Neural progenitor cell (in vitro differentiated cells): ENCODE results near the gene CNTNAP2.

Experiments
- EZH2 ChIP-seq: fragments of 200-600 bp; sonication (generic); IDR thresholded peaks from 2 replicates; pipeline ENCODE4 v1.6.1; 2017; ENCODE audit warnings: antibody characterized with exemption, mild to moderate bottlenecking, moderate library complexity
- EZH2phosphoT487 ChIP-seq: fragments of 200-600 bp; sonication (generic); IDR thresholded peaks from 2 replicates; pipeline ENCODE4 v1.6.1; 2017; ENCODE audit warnings: antibody characterized with exemption
- TF ChIP-seq, protein P1 (sequence below): fragments of 200-600 bp; sonication (generic); IDR thresholded peaks from 2 replicates; pipeline ENCODE4 v1.5.1; 2017; ENCODE audit warnings: antibody characterized with exemption, mild to moderate bottlenecking

DNA sequence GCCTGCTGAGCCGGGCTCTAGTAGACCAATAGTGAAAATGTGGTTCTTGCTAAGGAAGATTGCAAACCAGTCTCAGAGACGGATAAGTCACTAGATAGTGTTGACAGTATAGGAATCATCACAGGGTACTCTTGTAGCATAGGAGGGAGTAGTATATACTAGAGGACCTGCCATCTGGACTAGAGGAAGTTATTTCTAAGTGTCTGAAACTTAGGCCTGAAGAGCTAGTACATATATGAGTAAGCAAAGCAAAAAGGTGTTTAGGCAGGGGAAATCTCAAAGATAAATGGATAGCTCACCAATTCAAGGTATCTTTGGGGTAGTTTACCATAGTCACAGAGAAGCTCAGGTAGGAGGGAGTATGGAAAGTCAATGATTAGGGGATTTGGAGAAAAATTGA is 428.1 kb downstream of the CNTNAP2 start:
- TF ChIP-seq, protein P1, sequence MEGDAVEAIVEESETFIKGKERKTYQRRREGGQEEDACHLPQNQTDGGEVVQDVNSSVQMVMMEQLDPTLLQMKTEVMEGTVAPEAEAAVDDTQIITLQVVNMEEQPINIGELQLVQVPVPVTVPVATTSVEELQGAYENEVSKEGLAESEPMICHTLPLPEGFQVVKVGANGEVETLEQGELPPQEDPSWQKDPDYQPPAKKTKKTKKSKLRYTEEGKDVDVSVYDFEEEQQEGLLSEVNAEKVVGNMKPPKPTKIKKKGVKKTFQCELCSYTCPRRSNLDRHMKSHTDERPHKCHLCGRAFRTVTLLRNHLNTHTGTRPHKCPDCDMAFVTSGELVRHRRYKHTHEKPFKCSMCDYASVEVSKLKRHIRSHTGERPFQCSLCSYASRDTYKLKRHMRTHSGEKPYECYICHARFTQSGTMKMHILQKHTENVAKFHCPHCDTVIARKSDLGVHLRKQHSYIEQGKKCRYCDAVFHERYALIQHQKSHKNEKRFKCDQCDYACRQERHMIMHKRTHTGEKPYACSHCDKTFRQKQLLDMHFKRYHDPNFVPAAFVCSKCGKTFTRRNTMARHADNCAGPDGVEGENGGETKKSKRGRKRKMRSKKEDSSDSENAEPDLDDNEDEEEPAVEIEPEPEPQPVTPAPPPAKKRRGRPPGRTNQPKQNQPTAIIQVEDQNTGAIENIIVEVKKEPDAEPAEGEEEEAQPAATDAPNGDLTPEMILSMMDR = no peak
- no peak for TF ChIP-seq EZH2
- TF ChIP-seq EZH2phosphoT487 = no peak
